Uterus (tissue), 4 donors: ENCODE results near the gene DGKD. TPM values are rescaled to one million over a fixed set of nuclear protein-coding genes. Genes with fewer than 3 reads are reported as not detected.

Experiments
- DNase-seq, 2 donors: peaks; one replicate each; pipeline ENCODE4 v3.0.0-alpha.2; 2019 to 2020
- H3K27ac ChIP-seq, 2 donors: fragments of 200-600 bp; sonication (generic); 1 replicate in 1 of 2; 2 replicates in 1 of 2; pipeline ENCODE4 v1.5.1; 2016 to 2018
- H3K27me3 ChIP-seq, 2 donors: fragments of 200-600 bp; sonication (generic); one replicate each; pipeline ENCODE4 v1.5.1; 2018 to 2019; ENCODE audit warnings: control low read depth in 1 of 2
- H3K36me3 ChIP-seq, 2 donors: fragments of 200-600 bp; sonication (generic); one replicate each; pipeline ENCODE4 v1.5.1; 2019; ENCODE audit warnings: control low read depth in 1 of 2
- H3K4me1 ChIP-seq, 2 donors: fragments of 200-600 bp; sonication (generic); one replicate each; pipeline ENCODE4 v1.5.1; 2018 to 2019; ENCODE audit warnings: control low read depth in 1 of 2
- H3K4me3 ChIP-seq, 2 donors: fragments of 200-600 bp; sonication (generic); 1 replicate in 1 of 2; 2 replicates in 1 of 2; pipeline ENCODE4 v1.5.1; 2018 to 2019; ENCODE audit warnings: mild to moderate bottlenecking in 1 of 2
- H3K9me3 ChIP-seq, 2 donors: fragments of 200-600 bp; sonication (generic); one replicate each; pipeline ENCODE4 v1.5.1; 2019; ENCODE audit warnings: control low read depth in 1 of 2
- CTCF ChIP-seq, 4 experiments: fragments of 200-600 bp in 2 of 4; fragments of 450-650 bp in 2 of 4; sonication (generic) in 2 of 4; IDR thresholded peaks; one replicate each; pipeline ENCODE4 v1.5.1; 2016 to 2019; ENCODE audit warnings: antibody characterized with exemption in 4 of 4, mild to moderate bottlenecking in 2 of 4, moderate library complexity in 1 of 4
- POLR2A ChIP-seq, 2 donors: fragments of 450-650 bp; IDR thresholded peaks; one replicate each; pipeline ENCODE4 v1.6.1; 2016; ENCODE audit warnings: antibody characterized with exemption in 2 of 2, mild to moderate bottlenecking in 1 of 2, moderate library complexity in 1 of 2
- intact Hi-C: fragments of 100-400 bp; cut with DNase I; formaldehyde crosslinking; loops from one replicate; pipeline ENCODE4 v1.15.1; 2023; ENCODE audit warnings: low total_unique reads
- total RNA-seq, 4 donors: library from RNA; depleted of rRNA in 3 of 4; stranded (reverse); fragments of >200 nt in 3 of 4; gene quantifications; one replicate each; pipeline versions ENCODE4 v1.1.0 to v1.2.4, GENCODE V29; 2014 to 2023
- donor health status: DM: yes; HTN: yes; CAD: no.

The DGKD gene
- total RNA-seq, 4 donors from 2014 or later: 5.0 to 46.1 (median 28.0) TPM

- intact Hi-C loops: no loop called here
- Histone ChIP-seq H3K4me1 (peaks cover 0 to 3% of the 10 kb centered on the region in 2 donors), H3K36me3 (no peaks in the 10 kb centered on the region)
Observed at GRCh38 chr2:233422050-233422639, 67.9 kb downstream of the DGKD start.

DNA sequence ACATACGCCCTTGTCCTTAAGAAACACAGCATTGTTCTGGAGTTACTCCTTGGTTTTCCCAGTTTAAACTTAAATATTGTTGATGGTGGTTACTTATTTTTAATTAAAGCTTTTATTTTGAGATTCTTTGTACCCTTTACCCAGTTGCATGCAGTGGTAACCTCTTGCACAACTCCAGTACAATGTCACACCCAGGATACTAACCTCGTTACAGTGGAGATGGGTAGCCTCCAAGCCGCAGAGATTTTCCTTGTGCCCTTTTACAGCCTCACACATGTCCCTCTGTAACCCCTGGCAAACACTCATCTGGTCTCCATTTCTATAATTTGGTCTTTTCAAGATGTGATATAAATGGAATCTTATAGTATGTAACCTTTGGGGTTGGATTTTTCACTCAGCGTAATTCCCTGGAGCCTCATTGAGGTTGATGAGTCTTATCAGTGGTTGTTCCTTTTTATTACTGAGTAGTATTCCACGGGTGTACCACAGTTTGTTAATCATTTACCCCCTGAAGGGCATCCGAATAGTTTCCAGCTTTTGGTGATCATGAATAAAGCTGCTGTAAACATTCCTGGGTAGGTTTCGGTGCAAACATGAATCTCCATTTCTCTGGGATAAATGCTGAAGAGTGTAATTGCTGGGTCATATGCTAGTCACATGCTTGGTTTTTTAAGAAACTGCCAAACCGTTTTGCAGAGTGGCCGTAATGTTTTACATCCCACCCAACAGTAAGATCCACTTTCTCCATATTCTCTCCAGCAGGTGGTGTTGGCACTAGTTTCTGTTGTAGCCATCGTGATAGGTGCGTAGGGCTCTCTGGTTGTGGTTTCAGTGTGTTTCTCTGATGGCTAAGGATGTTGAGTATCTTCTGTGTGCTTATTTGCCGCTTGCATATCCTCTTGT, 68.6 kb downstream of the DGKD start:
- Histone ChIP-seq H3K4me1 (peaks cover 0 to 3% of the 10 kb centered on the region in 2 donors), H3K27ac (no peak overlapping the region), H3K27me3 (no peaks in the 10 kb centered on the region), H3K4me3 (no peak overlapping the region), H3K36me3 (no peaks in the 10 kb centered on the region), H3K9me3 (no peaks in the 10 kb centered on the region)
- TF ChIP-seq POLR2A (IDR thresholded peaks at IDR 0.05): no peak
- TF ChIP-seq CTCF (IDR thresholded peaks at IDR 0.05): no peak
- intact Hi-C loops: no loop called here
- DNase-seq: no peak

More at GRCh38 chr2:233422050-233422639, 67.9 kb downstream of the DGKD start:
- no peaks in the 10 kb centered on the region for H3K9me3 ChIP-seq
- no peak overlapping the region for H3K27ac ChIP-seq
- no peak overlapping the region for H3K4me3 ChIP-seq
- no peak for DNase-seq
- no peaks in the 10 kb centered on the region for H3K27me3 ChIP-seq
- TF ChIP-seq POLR2A (IDR thresholded peaks at IDR 0.05) (no peak), CTCF (IDR thresholded peaks at IDR 0.05) (no peak)

DNA sequence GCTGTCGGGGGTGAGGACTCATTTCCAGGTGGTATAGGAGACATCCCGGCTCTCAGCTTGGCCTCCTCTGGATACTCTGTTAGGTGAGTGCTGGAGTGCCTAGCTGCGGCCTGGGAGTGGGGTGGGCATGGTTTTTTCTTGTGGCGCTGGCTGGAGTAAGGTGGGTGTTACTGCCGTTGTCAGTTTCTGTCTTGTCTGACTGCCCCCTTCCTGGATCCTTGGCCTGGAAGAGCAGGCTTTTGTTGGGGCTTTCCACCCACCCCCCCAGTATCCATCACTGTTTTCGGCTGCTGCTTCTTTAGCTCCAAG, 69.2 kb downstream of the DGKD start:
- no peaks in the 10 kb centered on the region for H3K27me3 ChIP-seq
- DNase-seq: no peak
- H3K36me3 ChIP-seq: no peaks in the 10 kb centered on the region
- intact Hi-C loops: no loop called here
- H3K4me3 ChIP-seq: no peak overlapping the region
- peaks cover 0 to 3% of the 10 kb centered on the region in 2 donors for H3K4me1 ChIP-seq
- H3K9me3 ChIP-seq: no peaks in the 10 kb centered on the region
- no peak for TF ChIP-seq CTCF (IDR thresholded peaks at IDR 0.05)
- TF ChIP-seq POLR2A (IDR thresholded peaks at IDR 0.05): no peak
- no peak overlapping the region for H3K27ac ChIP-seq

GRCh38 chr2:233424154-233424951, 70.1 kb downstream of the DGKD start:
- TF ChIP-seq POLR2A (IDR thresholded peaks at IDR 0.05): no peak
- no peak for TF ChIP-seq CTCF (IDR thresholded peaks at IDR 0.05)
- H3K27ac ChIP-seq: no peak overlapping the region
- H3K9me3 ChIP-seq: no peaks in the 10 kb centered on the region
- no peaks in the 10 kb centered on the region for H3K4me1 ChIP-seq
- no peak overlapping the region for H3K4me3 ChIP-seq
- intact Hi-C loops: no loop called here
- no peaks in the 10 kb centered on the region for H3K36me3 ChIP-seq
- DNase-seq: no peak
- no peaks in the 10 kb centered on the region for H3K27me3 ChIP-seq
